ENCODE data around the gene KRTAP3-3. TPM values are rescaled to one million over a fixed set of nuclear protein-coding genes. Genes with fewer than 3 reads are reported as not detected.

KRTAP3-3 gene
- total and polyA plus RNA-seq, 2 of the 4 experiments (the other 2 are of a cell fraction) = not detected

DNA sequence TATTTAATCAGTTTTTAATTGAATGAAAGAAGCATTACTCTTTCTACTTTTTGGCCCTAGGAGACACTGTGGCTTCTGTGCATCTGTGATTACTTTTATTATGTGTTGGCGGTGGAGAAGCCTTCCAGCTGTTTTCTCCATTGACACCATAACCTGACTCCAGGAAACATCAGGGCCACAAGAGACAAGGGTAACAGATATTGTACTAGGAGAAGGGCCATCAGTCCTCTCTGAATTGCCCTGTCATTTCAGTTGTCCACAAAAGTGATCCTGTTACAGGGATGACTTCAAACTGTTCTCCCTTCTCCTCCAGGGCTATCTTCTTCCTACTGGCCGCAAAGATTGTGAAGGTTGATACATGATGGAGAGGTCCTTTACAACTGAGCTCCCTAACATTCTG, 41.8 kb downstream of the KRTAP3-3 start:
- H3K4me2 ChIP-seq (ENCODE audit: low read depth, low read length) = no peak overlapping the region; the same call in 1 of the 2 replicates
- H2AK5ac ChIP-seq (ENCODE audit: low read depth, low read length) = peak overlapping the region; percentile 86
- H3K9ac ChIP-seq (ENCODE audit: low read depth, low read length) = no peak overlapping the region
- H2AK9ac ChIP-seq (replicated peaks; ENCODE audit: low read depth, low read length, poor library complexity) = no peak overlapping the region
- peak overlapping the region; percentile 36; the same call in 1 of the 2 replicates for H3K23ac ChIP-seq (ENCODE audit: low read depth, low read length)
- H3K79me1 ChIP-seq (ENCODE audit: low read depth in 1 of 2, low read length in 2 of 2) = no peaks in the 10 kb centered on the region
- peaks cover 12% of the 10 kb centered on the region for H3K4me1 ChIP-seq (ENCODE audit: control insufficient read depth, insufficient read depth, low read length)
- H3K56ac ChIP-seq (ENCODE audit: extremely low read depth, insufficient read depth, low read length) = no peak overlapping the region; the same call in 1 of the 2 replicates
- H2BK15ac ChIP-seq (ENCODE audit: low read depth, low read length) = peak overlapping the region; percentile 63; the same call in 2 of the 3 replicates
- ATAC-seq (ENCODE audit: low read depth) = no peak
- TF ChIP-seq RAD21 (IDR thresholded peaks at IDR 0.05; ENCODE audit: low read length) (no peak), BHLHE40 (IDR thresholded peaks at IDR 0.05; ENCODE audit: low read depth, low read length) (no peak)
- TF ChIP-seq, protein P1, sequence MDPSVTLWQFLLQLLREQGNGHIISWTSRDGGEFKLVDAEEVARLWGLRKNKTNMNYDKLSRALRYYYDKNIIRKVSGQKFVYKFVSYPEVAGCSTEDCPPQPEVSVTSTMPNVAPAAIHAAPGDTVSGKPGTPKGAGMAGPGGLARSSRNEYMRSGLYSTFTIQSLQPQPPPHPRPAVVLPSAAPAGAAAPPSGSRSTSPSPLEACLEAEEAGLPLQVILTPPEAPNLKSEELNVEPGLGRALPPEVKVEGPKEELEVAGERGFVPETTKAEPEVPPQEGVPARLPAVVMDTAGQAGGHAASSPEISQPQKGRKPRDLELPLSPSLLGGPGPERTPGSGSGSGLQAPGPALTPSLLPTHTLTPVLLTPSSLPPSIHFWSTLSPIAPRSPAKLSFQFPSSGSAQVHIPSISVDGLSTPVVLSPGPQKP (IDR thresholded peaks at IDR 0.05; ENCODE audit: borderline replicate concordance, low read depth, low read length) = no peak
- H4K91ac ChIP-seq (ENCODE audit: insufficient read depth, low read depth, low read length) = peak overlapping the region; percentile 59
- no TSS peak for BruUV-seq (replicated peaks)
- no peaks in the 10 kb centered on the region for H4K20me1 ChIP-seq (ENCODE audit: insufficient read depth, low read length)
- peak overlapping the region; percentile 45 for H3K4ac ChIP-seq (ENCODE audit: low read depth, low read length)
- dilution Hi-C loops (cut with HindIII; ENCODE audit: low sequenced_read_pairs, unreplicated experiment) (no loop called here), intact Hi-C loops (cut with micrococcal nuclease) (no loop called here), in situ Hi-C loops (cut with MboI; ENCODE audit: low sequenced_read_pairs) (no loop called here)
- peak overlapping the region; percentile 97 for H3K18ac ChIP-seq (ENCODE audit: low read depth, low read length)
- ChIA-PET POLR2A (ENCODE audit: unreplicated experiment) (no interaction called here), CTCF (no interaction called here)
- no peaks in the 10 kb centered on the region for H3K27me3 ChIP-seq (ENCODE audit: control insufficient read depth, insufficient read depth, low read length)
- peak overlapping the region; percentile 75 for H3K14ac ChIP-seq (replicated peaks; ENCODE audit: low read depth, low read length)
- peak overlapping the region; percentile 47 for H2BK20ac ChIP-seq (ENCODE audit: low read depth, low read length)
- peak overlapping the region; percentile 36 to 77 for H4K8ac ChIP-seq (ENCODE audit: low read depth in 2 of 2, low read length in 2 of 2)
- DNase-seq = no peak
- H3K4me3 ChIP-seq (ENCODE audit: insufficient read depth, low read depth, low read length) = no peak overlapping the region
- H4K5ac ChIP-seq (ENCODE audit: low read depth, low read length) = peak overlapping the region; percentile 73
- H3K36me3 ChIP-seq (ENCODE audit: control insufficient read depth, insufficient read depth, low read length) = no peaks in the 10 kb centered on the region
- peak overlapping the region; percentile 85 for H2BK120ac ChIP-seq (ENCODE audit: low read depth, low read length)
- no peaks in the 10 kb centered on the region for H3K9me3 ChIP-seq (ENCODE audit: control insufficient read depth, insufficient read depth, low read length)
- peak overlapping the region; percentile 63 for H2BK5ac ChIP-seq (ENCODE audit: low read depth, low read length, poor library complexity, severe bottlenecking)
- H2AFZ ChIP-seq (replicated peaks; ENCODE audit: low read length, poor library complexity) = no peak overlapping the region
- H3K27ac ChIP-seq (ENCODE audit: insufficient read depth, low read length) = peak overlapping the region; percentile 75
- WGBS, 2 experiments (ENCODE audit: extremely low coverage in 2 of 2, insufficient read length in 1 of 2) = no CpG with 5 or more reads among the region's 2 CpGs
- peaks cover 2% of the 10 kb centered on the region; the same call in 1 of the 2 replicates for H3K9me1 ChIP-seq (ENCODE audit: insufficient read depth, low read length)
